Measurements from ENCODE around the gene MARCO. TPM values are rescaled to one million over a fixed set of nuclear protein-coding genes. Genes with fewer than 3 reads are reported as not detected.
A peak's percentile ranks its signal among the peaks of the same experiment; 100 is the strongest.

MARCO gene
- total and polyA plus RNA-seq, 2 of the 8 experiments (the other 6 are each of a cell fraction or from before 2014, with no cell fraction given), result not detected

- Histone ChIP-seq H3K4me3 (ENCODE audit: extremely low read depth in 1 of 4, insufficient read depth in 2 of 4, low read depth in 3 of 4, low read length in 4 of 4) (no peak overlapping the region), H3K27me3 (replicated peaks in 1 of 4; ENCODE audit: control insufficient read depth in 3 of 4, extremely low read depth in 1 of 4, insufficient read depth in 3 of 4, low read length in 3 of 4) (no peaks in the 10 kb centered on the region), H2AK5ac (ENCODE audit: low read depth, low read length) (no peak overlapping the region), H3K4ac (replicated peaks; ENCODE audit: insufficient read length, low read depth, low read length) (no peak overlapping the region), H3K9ac (replicated peaks in 1 of 4; ENCODE audit: extremely low read depth in 1 of 4, low read depth in 3 of 4, low read length in 3 of 4) (no peak overlapping the region), H3K56ac (replicated peaks; ENCODE audit: insufficient read length, low read depth, low read length) (no peak overlapping the region), H3K18ac (ENCODE audit: extremely low read depth, low read length) (no peak overlapping the region), H2BK5ac (ENCODE audit: low read depth, low read length) (no peak overlapping the region), H2BK20ac (ENCODE audit: low read length) (no peak overlapping the region), H2BK12ac (ENCODE audit: low read depth, low read length) (no peak overlapping the region; the same call in 1 of the 2 replicates), H3K79me1 (ENCODE audit: low read depth, low read length) (no peaks in the 10 kb centered on the region), H3K27ac (ENCODE audit: low read depth, low read length) (no peak overlapping the region), H3K4me2 (ENCODE audit: insufficient read depth in 1 of 2, low read depth in 2 of 2, low read length in 2 of 2) (no peak overlapping the region), H3K36me3 (ENCODE audit: control insufficient read depth in 2 of 4, insufficient read depth in 4 of 4, low read length in 3 of 4) (no peaks in the 10 kb centered on the region), H4K20me1 (replicated peaks in 1 of 2; ENCODE audit: control insufficient read depth in 1 of 2, insufficient read depth in 2 of 2, low read length in 2 of 2) (no peaks in the 10 kb centered on the region), H4K5ac (ENCODE audit: insufficient read length, low read depth, low read length) (no peak overlapping the region), H4K91ac (replicated peaks; ENCODE audit: insufficient read length, low read length) (no peak overlapping the region), H2BK15ac (ENCODE audit: low read length) (no peak overlapping the region), H2AFZ (ENCODE audit: low read length) (no peak overlapping the region), H3K79me2 (ENCODE audit: control insufficient read depth in 1 of 2, insufficient read depth in 2 of 2, low read length in 2 of 2) (no peaks in the 10 kb centered on the region), H3K4me1 (replicated peaks in 1 of 4; ENCODE audit: control insufficient read depth in 3 of 4, insufficient read depth in 4 of 4, low read length in 3 of 4) (no peaks in the 10 kb centered on the region; a peak in 1 of 7 replicates), H4K8ac (ENCODE audit: extremely low read depth, insufficient read depth, low read length) (no peak overlapping the region), H2BK120ac (replicated peaks; ENCODE audit: low read depth, low read length) (no peak overlapping the region), H3K9me3 (ENCODE audit: insufficient read depth in 2 of 2, low read depth in 1 of 2, low read length in 1 of 2) (peaks cover 5% of the 10 kb centered on the region in 2 experiments; a peak in 2 of 4 replicates), H3K23ac (ENCODE audit: insufficient read length) (no peak overlapping the region), H3K14ac (ENCODE audit: insufficient read length) (no peak overlapping the region), H3K23me2 (ENCODE audit: low read depth, low read length) (no peaks in the 10 kb centered on the region)
- DNase-seq (ENCODE audit: low read depth in 1 of 2, low spot score in 2 of 2) (peak in 1 of 2 experiments; percentile 84), FAIRE-seq (peak; percentile 89)
- 70% methylated on average over 11 of the region's 13 CpGs; no CpG with 5 or more reads in 1 of the 2 experiments for WGBS, 2 experiments (ENCODE audit: extremely low coverage in 1 of 2, insufficient coverage in 1 of 2, insufficient read length in 1 of 2, insufficient replicate concordance in 2 of 2, low coverage in 1 of 2, low lambda C conversion rate in 2 of 2, missing lambda C conversion rate in 1 of 2)
- peak; percentile 91 for TF ChIP-seq KDM1A (IDR thresholded peaks at IDR 0.05; ENCODE audit: borderline replicate concordance, low read length)
- TF ChIP-seq RAD21 (IDR thresholded peaks at IDR 0.05 in 1 of 2, conservative IDR thresholded peaks at IDR 0.05 in 1 of 2; ENCODE audit: low read depth in 2 of 2, low read length in 2 of 2), result peak; percentile 66 to 81
- TF ChIP-seq CTCF (IDR thresholded peaks at IDR 0.05; ENCODE audit: control extremely low read depth in 1 of 3, insufficient read depth in 1 of 3, low read depth in 1 of 3, low read length in 3 of 3), result peak; percentile 59 to 78 (median 62)
- no peak for TF ChIP-seq SIX5 (IDR thresholded peaks at IDR 0.05; ENCODE audit: low read depth, low read length)
- no peak for TF ChIP-seq USF2 (IDR thresholded peaks at IDR 0.05; ENCODE audit: low read length)
- TF ChIP-seq HDAC2 (IDR thresholded peaks at IDR 0.05; ENCODE audit: borderline replicate concordance in 1 of 2, low read depth in 2 of 2, low read length in 2 of 2), result peak in 1 of 2 experiments; percentile 63; a peak in 1 of 4 replicates
- ChIA-PET POLR2A (ENCODE audit: partially characterized antibody) (interaction anchor here (1.2 kb wide), 1 partner anchor 22 kb away, joined by 3 read pairs; no protein-coding TSS in a partner anchor), CTCF (ENCODE audit: partially characterized antibody) (interaction anchor here (0.5 to 9.1 kb wide), 46 partner anchors 9 to 940 kb away, joined by 3 to 64 read pairs (median 4); partner anchors contain the start of gene INSIG2)
Measured at GRCh38 chr2:119028327-119029174, 86.6 kb downstream of the MARCO start.

Data from H1 (cell line).